Activated CD4-positive, alpha-beta memory T cell treated with anti-CD3 and anti-CD28 coated beads, Interleukin-2, amount 10 ng/mL, durations not matched to agents 7 days and 5 days (primary cell): ENCODE measurements around the gene EXOC1. TPM values are rescaled to one million over a fixed set of nuclear protein-coding genes. Genes with fewer than 3 reads are reported as not detected.

Experiments used
- CTCF ChIA-PET: fragments of 350-600 bp; sonication (Branson Sonifier 250); formaldehyde crosslinking; loops from one replicate; lab custom pipeline; 2021; ENCODE audit warnings: antibody characterized with exemption, inconsistent platforms; lab: Charles Lee
- POLR2A ChIA-PET: fragments of 350-600 bp; sonication (Branson Sonifier 250); formaldehyde crosslinking; loops from one replicate; lab custom pipeline; 2021; ENCODE audit warnings: antibody characterized with exemption; lab: Charles Lee
- DNase-seq: peaks from one replicate; pipeline ENCODE4 v3.0.0-alpha.2; 2020
- H3K27ac Mint-ChIP-seq: one replicate; pipeline ENCODE4 v1.8.0; 2021; ENCODE audit warnings: mild to moderate bottlenecking, mixed read lengths
- H3K27me3 Mint-ChIP-seq: one replicate; pipeline ENCODE4 v1.8.0; 2021; ENCODE audit warnings: mixed read lengths
- H3K36me3 Mint-ChIP-seq: one replicate; pipeline ENCODE4 v1.8.0; 2021; ENCODE audit warnings: low read depth, mixed read lengths
- H3K4me1 Mint-ChIP-seq: one replicate; pipeline ENCODE4 v1.8.0; 2021; ENCODE audit warnings: mixed read lengths
- H3K4me3 Mint-ChIP-seq: one replicate; pipeline ENCODE4 v1.8.0; 2021; ENCODE audit warnings: mild to moderate bottlenecking, mixed read lengths
- H3K9me3 Mint-ChIP-seq: one replicate; pipeline ENCODE4 v1.8.0; 2021; ENCODE audit warnings: mixed read lengths
- total RNA-seq, 2 experiments: library from RNA; stranded (reverse); gene quantifications; one replicate each; pipeline ENCODE4 v1.2.3, GENCODE V29; 2021

The EXOC1 gene
- 10 to 100 TPM; 34.5 to 37.2 TPM for total RNA-seq

GRCh38 chr4:55853484-55854046 lies at the start of gene EXOC1:
EXOC1 (plus strand) TSS chr4:55853648; CDS start chr4:55858324, 4,676 bp downstream.
- Mint-ChIP-seq H3K27me3 (no peaks in the 10 kb centered on the region), H3K36me3 (peaks cover 21% of the 10 kb centered on the region), H3K27ac (peak within 1 kb of the TSS; percentile 73), H3K4me3 (no peak within 1 kb of the TSS), H3K4me1 (peaks cover 29% of the 10 kb centered on the region), H3K9me3 (no peaks in the 10 kb centered on the region)
- ChIA-PET POLR2A (interaction anchor here (0.8 to 2.0 kb wide), 9 partner anchors 9 to 1125 kb away, joined by 3 to 7 read pairs (median 3); partner anchors contain the start of gene POLR2B), CTCF (interaction anchor here (1.3 to 2.5 kb wide), 4 partner anchors 11 to 299 kb away, joined by 3 to 17 read pairs (median 6); partner anchors contain the start of gene CEP135)
- DNase-seq: peak; percentile 97

GRCh38 chr4:55807556-55807955 lies 45.9 kb upstream of the EXOC1 start:
- no peak overlapping the region for H3K27ac Mint-ChIP-seq
- peaks cover 2% of the 10 kb centered on the region for H3K27me3 Mint-ChIP-seq
- no peak overlapping the region for H3K4me3 Mint-ChIP-seq
- DNase-seq: no peak
- ChIA-PET POLR2A (no interaction called here), CTCF (no interaction called here)
- H3K4me1 Mint-ChIP-seq: no peaks in the 10 kb centered on the region
- H3K36me3 Mint-ChIP-seq: no peaks in the 10 kb centered on the region
- no peaks in the 10 kb centered on the region for H3K9me3 Mint-ChIP-seq

GRCh38 chr4:55808186-55808585 lies 45.3 kb upstream of the EXOC1 start:
- POLR2A ChIA-PET: no interaction called here
- H3K4me1 Mint-ChIP-seq: no peaks in the 10 kb centered on the region
- no peaks in the 10 kb centered on the region for H3K9me3 Mint-ChIP-seq
- peaks cover 2% of the 10 kb centered on the region for H3K27me3 Mint-ChIP-seq
- DNase-seq: no peak
- no peak overlapping the region for H3K27ac Mint-ChIP-seq
- H3K36me3 Mint-ChIP-seq: no peaks in the 10 kb centered on the region
- CTCF ChIA-PET: no interaction called here
- no peak overlapping the region for H3K4me3 Mint-ChIP-seq

GRCh38 chr4:55808632-55809031 lies 44.8 kb upstream of the EXOC1 start:
- Mint-ChIP-seq H3K4me3 (no peak overlapping the region), H3K27ac (no peak overlapping the region), H3K36me3 (no peaks in the 10 kb centered on the region), H3K4me1 (no peaks in the 10 kb centered on the region), H3K9me3 (no peaks in the 10 kb centered on the region), H3K27me3 (peaks cover 2% of the 10 kb centered on the region)
- no peak for DNase-seq
- ChIA-PET CTCF (interaction anchor here (1.3 kb wide), 1 partner anchor 59 kb away, joined by 3 read pairs; no protein-coding TSS in a partner anchor), POLR2A (no interaction called here)

GRCh38 chr4:55817691-55818090 lies 35.8 kb upstream of the EXOC1 start:
- H3K4me1 Mint-ChIP-seq: no peaks in the 10 kb centered on the region
- no peak for DNase-seq
- no peaks in the 10 kb centered on the region for H3K9me3 Mint-ChIP-seq
- CTCF ChIA-PET: no interaction called here
- POLR2A ChIA-PET: no interaction called here
- H3K36me3 Mint-ChIP-seq: no peaks in the 10 kb centered on the region
- peaks cover 18% of the 10 kb centered on the region for H3K27me3 Mint-ChIP-seq
- no peak overlapping the region for H3K4me3 Mint-ChIP-seq
- no peak overlapping the region for H3K27ac Mint-ChIP-seq

- ChIA-PET POLR2A (no interaction called here), CTCF (no interaction called here)
- H3K27me3 Mint-ChIP-seq: peaks cover 18% of the 10 kb centered on the region
- H3K27ac Mint-ChIP-seq: no peak within 1 kb of the TSS
- H3K9me3 Mint-ChIP-seq: no peaks in the 10 kb centered on the region
- no peak within 1 kb of the TSS for H3K4me3 Mint-ChIP-seq
- DNase-seq: no peak
- H3K4me1 Mint-ChIP-seq: no peaks in the 10 kb centered on the region
- H3K36me3 Mint-ChIP-seq: no peaks in the 10 kb centered on the region
Observed at GRCh38 chr4:55819634-55820033, 33.8 kb upstream of the EXOC1 start, which contains the start of gene EXOC1L. EXOC1L (plus strand) TSS chr4:55819790; CDS start chr4:55820027, 237 bp downstream.

GRCh38 chr4:55820279-55820678 lies 33.2 kb upstream of the EXOC1 start:
- Mint-ChIP-seq H3K4me3 (no peak overlapping the region), H3K36me3 (no peaks in the 10 kb centered on the region), H3K27ac (no peak overlapping the region), H3K4me1 (no peaks in the 10 kb centered on the region), H3K27me3 (peaks cover 18% of the 10 kb centered on the region), H3K9me3 (no peaks in the 10 kb centered on the region)
- ChIA-PET POLR2A (no interaction called here), CTCF (no interaction called here)
- no peak for DNase-seq

- H3K4me1 Mint-ChIP-seq: no peaks in the 10 kb centered on the region
Observed at GRCh38 chr4:55822329-55822728, 31.1 kb upstream of the EXOC1 start.

GRCh38 chr4:55824865-55825264 lies 28.6 kb upstream of the EXOC1 start:
- Mint-ChIP-seq H3K27ac (no peak overlapping the region), H3K27me3 (peaks cover 23% of the 10 kb centered on the region), H3K4me3 (no peak overlapping the region), H3K9me3 (no peaks in the 10 kb centered on the region), H3K4me1 (no peaks in the 10 kb centered on the region), H3K36me3 (no peaks in the 10 kb centered on the region)
- CTCF ChIA-PET: no interaction called here
- DNase-seq: no peak
- POLR2A ChIA-PET: no interaction called here

More at GRCh38 chr4:55822329-55822728, 31.1 kb upstream of the EXOC1 start:
- Mint-ChIP-seq H3K27me3 (peaks cover 16% of the 10 kb centered on the region), H3K9me3 (no peaks in the 10 kb centered on the region), H3K4me3 (no peak overlapping the region), H3K36me3 (no peaks in the 10 kb centered on the region), H3K27ac (no peak overlapping the region)
- POLR2A ChIA-PET: no interaction called here
- CTCF ChIA-PET: no interaction called here
- DNase-seq: no peak

- no peak overlapping the region for H3K27ac Mint-ChIP-seq
- no peak overlapping the region for H3K4me3 Mint-ChIP-seq
- H3K4me1 Mint-ChIP-seq: no peaks in the 10 kb centered on the region
- POLR2A ChIA-PET: no interaction called here
- no peak for DNase-seq
- peaks cover 25% of the 10 kb centered on the region for H3K27me3 Mint-ChIP-seq
- CTCF ChIA-PET: no interaction called here
- H3K9me3 Mint-ChIP-seq: no peaks in the 10 kb centered on the region
- H3K36me3 Mint-ChIP-seq: no peaks in the 10 kb centered on the region
Observed at GRCh38 chr4:55826986-55827385, 26.5 kb upstream of the EXOC1 start.

- H3K4me1 Mint-ChIP-seq: no peaks in the 10 kb centered on the region
- H3K27ac Mint-ChIP-seq: no peak overlapping the region
- DNase-seq: no peak
- no peaks in the 10 kb centered on the region for H3K36me3 Mint-ChIP-seq
- peaks cover 23% of the 10 kb centered on the region for H3K27me3 Mint-ChIP-seq
- no peak overlapping the region for H3K4me3 Mint-ChIP-seq
- H3K9me3 Mint-ChIP-seq: no peaks in the 10 kb centered on the region
- ChIA-PET CTCF (no interaction called here), POLR2A (no interaction called here)
Observed at GRCh38 chr4:55827582-55827981, 25.9 kb upstream of the EXOC1 start.

- Mint-ChIP-seq H3K4me1 (no peaks in the 10 kb centered on the region), H3K27ac (no peak overlapping the region), H3K4me3 (no peak overlapping the region), H3K9me3 (no peaks in the 10 kb centered on the region), H3K27me3 (peaks cover 35% of the 10 kb centered on the region), H3K36me3 (no peaks in the 10 kb centered on the region)
- DNase-seq: no peak
- POLR2A ChIA-PET: no interaction called here
- CTCF ChIA-PET: no interaction called here
Observed at GRCh38 chr4:55830048-55830447, 23.4 kb upstream of the EXOC1 start.

- CTCF ChIA-PET: no interaction called here
- no peaks in the 10 kb centered on the region for H3K9me3 Mint-ChIP-seq
Observed at GRCh38 chr4:55830716-55831115, 22.7 kb upstream of the EXOC1 start.

More at GRCh38 chr4:55830716-55831115, 22.7 kb upstream of the EXOC1 start:
- Mint-ChIP-seq H3K27ac (no peak overlapping the region), H3K4me1 (no peaks in the 10 kb centered on the region), H3K4me3 (no peak overlapping the region), H3K27me3 (peaks cover 40% of the 10 kb centered on the region), H3K36me3 (no peaks in the 10 kb centered on the region)
- POLR2A ChIA-PET: no interaction called here
- no peak for DNase-seq
